Activated naive CD4-positive, alpha-beta T cell treated with anti-CD3 and anti-CD28 coated beads, Interleukin-2, amount 50 U/mL, for 72 hours (primary cell): ENCODE results near the gene INO80. TPM values are rescaled to one million over a fixed set of nuclear protein-coding genes. Genes with fewer than 3 reads are reported as not detected.
"Not testable (repeated sequence)": the region's sequence is repeated elsewhere in the genome, so short reads cannot be mapped to it uniquely, and the experiment has no call there.

ENCODE experiments used
- ATAC-seq, 2 donors: fragments of 150-1000 bp; cut with Tn5 transposase; 2 replicates each; pipeline ENCODE4 v1.10.0; 2021; ENCODE audit warnings: mild to moderate bottlenecking in 2 of 2, moderate library complexity in 2 of 2
- DNase-seq, 2 donors: peaks; one replicate each; pipeline ENCODE4 v3.0.0; 2021 to 2022; ENCODE audit warnings: low spot score in 2 of 2
- H3K27ac Mint-ChIP-seq, 2 donors: one replicate each; pipeline ENCODE4 v1.8.0; 2022; ENCODE audit warnings: mild to moderate bottlenecking in 2 of 2, mixed read lengths in 2 of 2
- H3K36me3 Mint-ChIP-seq, 2 donors: one replicate each; pipeline ENCODE4 v1.8.0; 2022; ENCODE audit warnings: mixed read lengths in 2 of 2
- H3K9me3 Mint-ChIP-seq, 2 donors: one replicate each; pipeline ENCODE4 v1.8.0; 2022; ENCODE audit warnings: mixed read lengths in 2 of 2
- total RNA-seq, 2 donors: library from RNA; stranded (reverse); gene quantifications; one replicate each; pipeline ENCODE4 v1.2.3, GENCODE V29; 2022

The INO80 gene, protein sequence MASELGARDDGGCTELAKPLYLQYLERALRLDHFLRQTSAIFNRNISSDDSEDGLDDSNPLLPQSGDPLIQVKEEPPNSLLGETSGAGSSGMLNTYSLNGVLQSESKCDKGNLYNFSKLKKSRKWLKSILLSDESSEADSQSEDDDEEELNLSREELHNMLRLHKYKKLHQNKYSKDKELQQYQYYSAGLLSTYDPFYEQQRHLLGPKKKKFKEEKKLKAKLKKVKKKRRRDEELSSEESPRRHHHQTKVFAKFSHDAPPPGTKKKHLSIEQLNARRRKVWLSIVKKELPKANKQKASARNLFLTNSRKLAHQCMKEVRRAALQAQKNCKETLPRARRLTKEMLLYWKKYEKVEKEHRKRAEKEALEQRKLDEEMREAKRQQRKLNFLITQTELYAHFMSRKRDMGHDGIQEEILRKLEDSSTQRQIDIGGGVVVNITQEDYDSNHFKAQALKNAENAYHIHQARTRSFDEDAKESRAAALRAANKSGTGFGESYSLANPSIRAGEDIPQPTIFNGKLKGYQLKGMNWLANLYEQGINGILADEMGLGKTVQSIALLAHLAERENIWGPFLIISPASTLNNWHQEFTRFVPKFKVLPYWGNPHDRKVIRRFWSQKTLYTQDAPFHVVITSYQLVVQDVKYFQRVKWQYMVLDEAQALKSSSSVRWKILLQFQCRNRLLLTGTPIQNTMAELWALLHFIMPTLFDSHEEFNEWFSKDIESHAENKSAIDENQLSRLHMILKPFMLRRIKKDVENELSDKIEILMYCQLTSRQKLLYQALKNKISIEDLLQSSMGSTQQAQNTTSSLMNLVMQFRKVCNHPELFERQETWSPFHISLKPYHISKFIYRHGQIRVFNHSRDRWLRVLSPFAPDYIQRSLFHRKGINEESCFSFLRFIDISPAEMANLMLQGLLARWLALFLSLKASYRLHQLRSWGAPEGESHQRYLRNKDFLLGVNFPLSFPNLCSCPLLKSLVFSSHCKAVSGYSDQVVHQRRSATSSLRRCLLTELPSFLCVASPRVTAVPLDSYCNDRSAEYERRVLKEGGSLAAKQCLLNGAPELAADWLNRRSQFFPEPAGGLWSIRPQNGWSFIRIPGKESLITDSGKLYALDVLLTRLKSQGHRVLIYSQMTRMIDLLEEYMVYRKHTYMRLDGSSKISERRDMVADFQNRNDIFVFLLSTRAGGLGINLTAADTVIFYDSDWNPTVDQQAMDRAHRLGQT (N-terminal part only)
- total RNA-seq: 10 to 100 TPM; 22.9 to 28.1 TPM

DNA sequence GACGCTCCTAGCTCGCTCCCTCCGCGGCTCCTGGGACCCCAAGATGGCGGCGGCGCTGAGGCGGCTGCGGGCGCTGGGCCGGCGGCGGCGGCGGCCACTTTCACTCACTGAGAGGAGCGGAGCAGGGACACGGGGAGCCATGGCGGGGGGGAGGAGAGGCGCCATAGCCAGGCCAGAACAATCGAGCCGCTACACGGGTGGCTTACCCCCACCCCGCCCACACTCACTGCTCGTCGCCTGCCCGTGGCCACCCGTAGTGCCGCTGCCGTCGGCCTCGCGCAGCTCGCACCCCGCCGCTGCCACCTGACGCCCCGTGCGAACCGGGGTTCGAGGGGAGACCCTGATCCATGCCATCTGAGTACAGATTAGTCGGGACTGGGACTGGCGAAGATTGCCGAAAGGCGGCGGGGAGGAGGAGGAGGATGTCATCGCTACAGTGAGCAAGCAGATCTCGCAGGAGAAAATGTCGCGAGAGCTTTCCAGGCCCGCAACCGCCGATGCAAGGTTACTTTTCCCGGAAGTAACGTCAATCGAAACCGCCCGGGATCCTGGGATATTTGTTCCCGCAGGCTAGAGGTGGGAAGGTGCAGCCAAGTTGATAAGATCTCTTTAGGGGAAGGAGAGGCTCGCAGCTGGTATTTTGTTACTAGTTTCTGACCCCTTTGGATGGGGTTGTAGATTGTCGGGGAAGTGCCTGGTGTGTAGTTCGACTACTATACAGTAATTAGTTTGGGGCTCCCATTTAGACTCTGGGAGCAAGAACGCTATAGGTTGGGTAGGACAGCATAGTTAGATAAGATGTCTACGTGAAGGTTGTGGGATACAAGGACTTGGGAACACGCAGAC is at the start of gene INO80:
Gene INO80, minus strand, starts transcription at position 165 of the 846 bp plus-strand sequence. CDS start 19,970 bp downstream, outside the sequence.
- DNase-seq (peak; percentile 94 to 96), ATAC-seq (peak; percentile 84 to 87)
- peak within 1 kb of the TSS; percentile 98 to 100 for H3K27ac Mint-ChIP-seq
- H3K36me3 Mint-ChIP-seq: peaks cover 15 to 28% of the 10 kb centered on the region in 2 donors
- no peaks in the 10 kb centered on the region for H3K9me3 Mint-ChIP-seq

DNA sequence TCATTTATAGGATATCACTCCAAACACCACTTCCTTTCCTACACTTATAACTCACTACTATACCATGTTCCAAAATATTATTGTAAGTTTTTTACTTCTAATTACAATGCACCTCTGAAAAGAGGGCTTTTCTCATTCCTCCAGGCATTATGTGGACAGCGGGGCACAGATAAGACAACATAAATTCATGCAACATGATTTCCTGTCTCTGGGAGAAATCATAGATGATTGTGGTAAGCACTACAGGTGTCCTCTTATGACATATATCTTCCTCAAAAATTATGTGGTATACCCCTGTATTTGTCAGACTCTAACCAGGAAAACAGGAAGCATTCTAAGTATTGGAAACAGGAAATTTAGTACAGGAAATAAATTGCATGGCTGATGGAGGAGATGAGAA is 45.7 kb upstream of the INO80 start:
- no peaks in the 10 kb centered on the region for H3K9me3 Mint-ChIP-seq
- H3K27ac Mint-ChIP-seq: peak overlapping the region in 1 of 2 donors; percentile 11
- DNase-seq (no peak), ATAC-seq (no peak)
- no peaks in the 10 kb centered on the region for H3K36me3 Mint-ChIP-seq

DNA sequence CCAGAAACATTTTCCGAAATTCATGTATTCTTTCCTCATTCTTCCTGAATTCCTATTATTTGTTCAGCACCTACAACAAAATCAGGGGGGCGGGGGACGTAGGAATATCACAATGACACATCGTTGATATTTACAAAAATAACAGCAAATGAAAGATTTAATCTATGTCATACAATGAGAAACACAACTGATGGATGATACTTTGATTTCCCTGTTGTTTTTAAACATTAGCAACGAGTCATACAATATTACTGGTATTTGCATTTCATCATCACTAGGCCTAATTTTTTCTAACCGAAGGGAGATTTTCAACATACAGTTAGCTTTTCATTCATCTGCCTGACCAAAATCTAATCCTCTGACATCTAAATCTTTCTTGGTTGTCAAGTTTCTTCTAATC is 45.3 kb upstream of the INO80 start:
- Mint-ChIP-seq H3K9me3 (no peaks in the 10 kb centered on the region), H3K27ac (no peak overlapping the region), H3K36me3 (no peaks in the 10 kb centered on the region)
- no peak for ATAC-seq
- no peak for DNase-seq

DNA sequence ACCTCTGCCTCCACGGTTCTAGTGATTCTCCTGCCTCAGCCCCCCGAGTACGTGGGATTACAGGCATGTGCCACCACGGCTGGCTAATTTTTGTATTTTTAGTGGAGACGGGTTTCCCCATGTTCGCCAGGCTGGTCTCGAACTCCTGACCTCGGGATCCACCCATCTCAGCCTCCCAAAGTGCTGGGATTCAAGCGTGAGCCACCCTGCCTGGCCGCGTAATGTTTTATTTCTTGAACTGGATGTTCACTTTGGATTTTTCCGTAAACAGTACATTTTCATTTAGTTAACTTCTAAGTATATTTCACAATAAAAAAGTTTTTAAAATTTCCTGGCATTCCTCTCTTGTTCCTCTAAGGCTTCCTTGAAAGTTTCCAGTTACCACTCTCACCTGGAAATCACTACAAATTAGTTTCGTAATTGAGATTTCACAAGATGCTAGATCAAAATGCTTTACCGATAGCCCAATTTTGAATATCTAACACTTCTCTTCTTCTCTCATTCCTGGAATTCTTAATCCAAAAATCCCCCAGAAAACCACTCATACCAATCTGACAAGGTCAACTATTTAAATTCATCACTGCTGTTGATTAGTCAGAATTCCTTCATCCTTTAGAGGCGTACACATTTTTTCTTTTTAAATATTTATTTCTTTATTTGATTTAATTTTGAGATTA is 44.7 kb upstream of the INO80 start:
- no peak for DNase-seq
- no peak for ATAC-seq
- H3K36me3 Mint-ChIP-seq: no peaks in the 10 kb centered on the region
- H3K9me3 Mint-ChIP-seq: no peaks in the 10 kb centered on the region
- no peak overlapping the region for H3K27ac Mint-ChIP-seq

DNA sequence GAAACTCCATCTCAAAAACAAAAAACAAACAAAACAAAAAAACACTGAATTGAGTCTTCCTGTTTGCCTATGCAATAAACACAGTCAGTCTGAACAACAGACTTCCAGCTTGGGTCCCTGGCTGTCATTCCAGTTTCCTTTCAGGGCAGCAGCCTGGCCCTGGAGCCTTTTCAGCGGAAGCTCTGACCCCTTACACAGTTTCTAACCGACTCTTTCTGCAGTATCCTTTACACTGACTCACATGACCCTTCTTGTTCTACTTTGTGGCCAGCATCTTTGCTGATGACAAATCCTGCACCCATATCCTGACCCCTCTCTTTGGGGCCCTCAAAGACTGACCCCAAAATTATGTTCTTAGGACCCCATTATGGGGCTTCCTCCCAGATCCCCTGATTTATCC is 38.3 kb upstream of the INO80 start:
- ATAC-seq: no peak
- DNase-seq: no peak
- H3K27ac Mint-ChIP-seq: no peak overlapping the region
- H3K36me3 Mint-ChIP-seq: no peaks in the 10 kb centered on the region
- H3K9me3 Mint-ChIP-seq: no peaks in the 10 kb centered on the region

DNA sequence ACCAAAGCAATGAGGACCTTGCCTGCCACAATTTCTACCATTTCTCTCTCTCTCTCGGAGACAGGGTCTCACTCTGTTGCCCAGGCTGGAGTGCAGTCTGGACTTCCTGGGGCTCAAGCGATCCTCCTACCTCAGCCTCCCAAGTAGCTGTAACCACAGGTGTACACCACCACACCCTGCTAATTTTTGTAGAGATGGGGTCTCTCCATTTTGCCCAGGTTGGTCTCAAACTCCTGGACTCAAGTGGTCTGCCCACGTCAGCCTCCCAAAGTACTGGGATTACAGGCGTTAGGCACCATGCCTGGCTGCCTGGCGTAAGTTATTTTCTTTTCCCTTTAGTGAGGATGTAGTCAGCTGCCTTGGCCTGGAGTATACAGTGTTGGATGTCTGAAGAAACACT is 37.7 kb upstream of the INO80 start:
- ATAC-seq: no peak
- H3K36me3 Mint-ChIP-seq: no peaks in the 10 kb centered on the region
- H3K9me3 Mint-ChIP-seq: no peaks in the 10 kb centered on the region
- no peak for DNase-seq
- H3K27ac Mint-ChIP-seq: no peak overlapping the region

DNA sequence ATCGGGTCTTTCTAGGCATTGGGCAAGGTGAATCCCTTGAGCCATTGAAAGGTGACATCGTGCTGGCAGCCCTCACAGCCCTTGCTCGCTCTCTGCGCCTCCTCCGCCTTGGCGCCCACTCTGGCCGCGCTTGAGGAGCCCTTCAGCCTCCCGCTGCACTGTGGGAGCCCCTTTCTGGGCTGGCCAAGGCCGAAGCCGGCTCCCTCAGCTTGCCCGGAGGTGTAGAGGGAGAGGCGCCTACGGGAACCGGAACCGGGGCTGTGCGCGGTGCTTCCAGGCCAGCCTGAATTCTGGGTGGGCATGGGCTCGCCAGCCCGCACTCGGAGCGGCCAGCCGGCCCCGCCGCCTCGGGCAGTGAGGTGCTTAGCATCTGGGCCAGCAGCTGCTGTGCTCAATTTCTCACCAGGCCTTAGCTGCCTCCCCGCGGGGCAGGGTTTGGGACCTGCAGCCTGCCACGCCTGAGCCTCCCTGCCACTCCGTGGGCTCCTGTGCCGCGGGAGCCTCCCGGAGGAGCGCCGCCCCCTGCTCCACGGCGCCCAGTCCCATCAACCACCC is 35.4 kb upstream of the INO80 start:
- Mint-ChIP-seq H3K36me3 (no peaks in the 10 kb centered on the region), H3K9me3 (no peaks in the 10 kb centered on the region), H3K27ac (no peak overlapping the region)
- ATAC-seq (no peak), DNase-seq (no peak)

DNA sequence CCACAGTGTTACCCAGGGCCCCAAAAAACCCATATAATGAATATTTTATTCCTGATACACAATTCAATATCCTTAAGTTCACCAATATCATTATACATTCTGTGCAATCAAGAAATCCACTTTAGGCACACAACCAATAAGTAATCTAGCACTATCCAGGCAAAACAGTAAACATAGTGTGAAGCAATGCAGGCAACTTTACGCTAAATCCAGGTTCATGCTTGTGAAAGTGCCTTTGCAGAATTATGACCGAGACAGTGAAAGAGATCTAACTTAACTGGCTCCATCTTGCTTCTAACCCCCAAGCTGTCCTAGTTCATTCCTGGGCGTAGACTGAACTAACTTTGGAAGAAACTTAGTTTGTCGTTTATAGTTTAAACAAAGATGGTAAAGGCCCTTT is 34.2 kb upstream of the INO80 start:
- Mint-ChIP-seq H3K9me3 (no peaks in the 10 kb centered on the region), H3K27ac (no peak overlapping the region), H3K36me3 (no peaks in the 10 kb centered on the region)
- no peak for DNase-seq
- no peak for ATAC-seq

DNA sequence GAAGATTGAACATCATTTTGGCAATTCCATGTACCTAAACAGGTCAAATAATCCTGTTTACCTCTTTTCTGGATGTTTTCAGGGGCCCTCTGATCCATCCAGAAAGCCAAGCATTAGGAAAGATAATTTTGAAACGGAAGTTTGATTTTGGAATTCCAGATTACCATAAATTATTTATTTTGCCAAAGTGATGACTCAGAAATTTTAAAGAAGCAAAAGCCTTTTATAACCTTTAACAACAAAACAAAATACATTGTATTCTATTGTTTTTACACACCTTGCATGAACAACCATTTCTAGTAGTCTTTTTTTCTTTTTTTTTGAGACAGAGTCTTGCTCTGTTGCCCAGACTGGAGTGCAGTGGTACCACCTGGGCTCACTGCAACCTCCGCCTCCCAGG is 32.0 kb upstream of the INO80 start:
- ATAC-seq (no peak), DNase-seq (no peak)
- Mint-ChIP-seq H3K36me3 (no peaks in the 10 kb centered on the region), H3K9me3 (no peaks in the 10 kb centered on the region), H3K27ac (no peak overlapping the region)

DNA sequence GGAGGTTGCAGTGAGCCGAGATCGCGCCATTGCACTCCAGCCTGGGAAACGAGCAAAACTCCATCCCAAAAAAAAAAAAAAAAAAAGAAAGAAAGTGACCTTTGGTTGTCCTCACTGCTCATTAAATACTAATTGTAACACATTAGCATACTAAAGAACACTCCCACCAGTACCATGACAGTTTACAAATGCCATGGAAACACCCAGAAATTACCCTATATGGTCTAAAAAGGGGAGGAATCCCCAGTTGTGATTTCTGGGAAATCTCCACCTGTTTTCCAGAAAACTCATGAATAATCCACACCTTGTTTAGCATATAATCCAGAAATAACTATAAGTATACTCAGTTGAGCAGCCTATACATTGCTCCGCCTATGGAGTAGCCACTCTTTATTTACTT is 23.5 kb upstream of the INO80 start:
- no peaks in the 10 kb centered on the region for H3K9me3 Mint-ChIP-seq
- no peak for ATAC-seq
- no peaks in the 10 kb centered on the region for H3K36me3 Mint-ChIP-seq
- no peak for DNase-seq
- H3K27ac Mint-ChIP-seq: no peak overlapping the region

DNA sequence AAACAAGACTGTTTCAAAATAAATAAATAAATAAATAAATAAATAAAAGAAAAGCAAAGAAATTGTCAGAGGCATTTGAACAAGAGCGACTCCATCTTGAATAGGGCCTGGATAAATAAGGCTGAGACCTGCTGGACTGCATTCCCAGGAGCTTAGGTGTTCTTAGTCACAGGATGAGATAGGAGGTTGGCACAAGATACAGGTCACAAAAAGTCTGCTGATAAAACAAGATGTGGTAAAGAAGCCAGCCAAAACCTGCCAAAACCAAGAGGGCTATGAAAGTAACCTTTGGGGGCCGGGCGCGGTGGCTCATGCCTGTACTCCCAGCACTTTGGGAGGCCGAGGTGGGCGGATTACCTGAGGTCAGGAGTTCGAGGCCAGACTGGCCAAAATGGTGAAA is 23.0 kb upstream of the INO80 start:
- not testable (repeated sequence) for H3K27ac Mint-ChIP-seq, H3K9me3 Mint-ChIP-seq, ATAC-seq, DNase-seq, H3K36me3 Mint-ChIP-seq

DNA sequence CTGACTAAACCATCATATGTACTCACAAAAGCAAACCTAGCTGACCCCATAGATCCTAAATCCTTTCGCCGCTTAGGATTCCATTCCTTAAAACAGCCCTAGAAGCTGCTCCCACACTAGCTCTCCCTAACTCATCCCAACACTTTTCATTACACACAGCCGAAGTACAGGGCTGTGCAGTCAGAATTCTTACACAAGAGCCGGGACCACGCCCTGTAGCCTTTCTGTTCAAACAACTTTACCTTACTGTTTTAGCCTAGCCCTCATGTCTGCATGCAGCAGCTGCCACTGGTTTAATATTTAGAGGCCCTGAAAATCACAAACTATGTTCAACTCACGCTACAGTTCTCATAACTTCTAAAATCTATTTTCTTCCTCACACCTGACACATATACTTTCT is 19.5 kb upstream of the INO80 start:
- not testable (repeated sequence) for ATAC-seq, H3K36me3 Mint-ChIP-seq, H3K9me3 Mint-ChIP-seq, H3K27ac Mint-ChIP-seq, DNase-seq

DNA sequence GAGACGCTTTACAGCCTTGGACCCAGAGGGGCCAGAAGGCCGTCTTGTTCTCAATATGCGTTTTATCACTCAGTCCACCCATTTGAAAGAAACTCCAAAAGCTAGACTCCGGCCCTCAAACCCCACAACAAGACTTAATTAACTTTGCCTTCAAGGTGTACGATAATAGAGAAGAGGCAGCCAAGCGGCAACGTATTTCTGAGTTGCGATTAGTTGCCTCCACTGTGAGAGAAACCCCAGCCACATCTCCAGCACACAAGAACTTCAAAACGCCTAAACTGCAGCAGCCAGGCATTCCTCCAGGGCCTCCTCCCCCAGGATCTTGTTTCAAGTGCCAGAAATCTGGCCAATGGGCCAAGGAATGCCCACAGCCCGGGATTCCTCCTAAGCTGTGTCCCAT is 17.4 kb upstream of the INO80 start:
- no peak for DNase-seq
- Mint-ChIP-seq H3K36me3 (no peaks in the 10 kb centered on the region), H3K27ac (no peak overlapping the region), H3K9me3 (no peaks in the 10 kb centered on the region)
- ATAC-seq: no peak

DNA sequence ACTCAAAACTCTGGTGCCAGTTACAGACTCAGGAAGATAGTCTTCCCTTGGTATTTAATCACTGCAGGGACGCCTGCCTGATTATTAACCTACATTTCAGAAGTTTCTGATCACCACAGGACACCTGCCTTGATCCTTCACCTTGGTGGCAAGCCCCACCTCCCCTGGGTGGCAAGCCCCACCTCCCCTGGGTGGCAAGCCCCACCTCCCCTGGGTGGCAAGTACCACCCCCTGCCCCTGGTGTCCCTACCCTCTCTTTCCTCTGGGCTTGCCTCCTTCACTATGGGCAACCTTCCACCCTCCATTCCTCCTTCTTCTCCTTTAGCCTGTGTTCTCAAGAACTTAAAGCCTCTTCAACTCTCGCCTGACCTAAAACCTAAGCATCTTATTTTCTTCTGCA is 16.0 kb upstream of the INO80 start:
- H3K36me3 Mint-ChIP-seq, H3K9me3 Mint-ChIP-seq, H3K27ac Mint-ChIP-seq, DNase-seq: not testable (repeated sequence)
- peak in 1 of 2 donors; percentile 26 for ATAC-seq

DNA sequence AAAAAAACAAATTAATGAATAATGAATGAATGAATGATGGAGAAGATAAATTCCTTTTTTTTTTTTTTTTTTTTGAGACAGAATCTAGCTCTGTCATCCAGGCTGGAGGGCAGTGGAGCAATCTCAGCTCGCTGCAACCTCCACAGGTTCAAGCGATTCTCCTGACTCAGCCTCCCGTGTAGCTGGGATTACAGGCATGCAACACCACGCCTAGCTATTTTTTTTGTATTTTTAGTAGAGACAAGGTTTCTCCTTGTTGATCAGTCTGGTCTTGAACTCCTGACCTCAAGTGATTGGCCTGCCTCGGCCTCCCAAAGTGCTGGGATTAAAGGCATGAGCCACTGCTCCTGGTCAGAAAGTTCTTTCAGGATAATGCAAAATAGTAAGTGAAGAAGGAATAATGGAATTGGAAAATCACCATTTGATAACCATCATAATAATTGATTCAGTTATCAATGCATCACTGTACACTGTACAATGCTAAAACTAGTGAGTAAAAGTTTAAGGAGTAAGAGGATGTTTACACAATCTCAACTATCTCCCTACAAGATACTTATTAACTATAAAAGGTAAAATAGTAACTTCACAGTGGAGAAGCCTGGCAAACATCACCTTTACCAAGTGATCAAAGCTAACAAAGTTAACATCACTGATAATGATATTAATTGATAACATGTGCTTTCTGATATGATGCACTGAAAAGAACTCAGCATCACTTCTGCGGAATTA is 12.3 kb upstream of the INO80 start:
- Mint-ChIP-seq H3K36me3 (no peaks in the 10 kb centered on the region), H3K9me3 (no peaks in the 10 kb centered on the region), H3K27ac (no peak overlapping the region)
- ATAC-seq: no peak
- no peak for DNase-seq
